Keratinocyte (primary cell): Measurements from ENCODE around the gene PRICKLE4.

ENCODE experiments used
- CTCF ChIP-seq, 3 experiments: IDR thresholded peaks in 1 of 3; conservative IDR thresholded peaks in 1 of 3; optimal IDR thresholded peaks in 1 of 3; 2 replicates in 2 of 3; 3 replicates in 1 of 3; pipeline versions ENCODE3 to v1.5.1; 2011; ENCODE audit warnings: low read length in 3 of 3, mild to moderate bottlenecking in 3 of 3, moderate library complexity in 2 of 3, control low read depth in 1 of 3, inconsistent platforms in 1 of 3; ENCODE audit not compliant: insufficient read depth in 2 of 3; ENCODE audit errors: extremely low read depth in 1 of 3
- EZH2 ChIP-seq: IDR thresholded peaks from one replicate; pipeline ENCODE4 v1.6.1; 2012; ENCODE audit warnings: inconsistent platforms, mild to moderate bottlenecking, low read length, moderate library complexity

- TF ChIP-seq CTCF (optimal IDR thresholded peaks at IDR 0.05 in 1 of 3, IDR thresholded peaks at IDR 0.05 in 1 of 3, conservative IDR thresholded peaks at IDR 0.05 in 1 of 3; ENCODE audit: extremely low read depth in 1 of 3, insufficient read depth in 2 of 3, low read length in 3 of 3): no peak
- no peak for TF ChIP-seq EZH2
Measured at GRCh38 chr6:41813956-41814355, 33.4 kb downstream of the PRICKLE4 start.
